HG03064 (cell line): Measurements from ENCODE around the gene RARRES1.

Experiments
- ATAC-seq: cut with Tn5 transposase; IDR thresholded peaks from one replicate; pipeline ENCODE4 v1.9.1; 2021; ENCODE audit warnings: low read depth; ENCODE audit not compliant: unreplicated experiment

Gene RARRES1, protein sequence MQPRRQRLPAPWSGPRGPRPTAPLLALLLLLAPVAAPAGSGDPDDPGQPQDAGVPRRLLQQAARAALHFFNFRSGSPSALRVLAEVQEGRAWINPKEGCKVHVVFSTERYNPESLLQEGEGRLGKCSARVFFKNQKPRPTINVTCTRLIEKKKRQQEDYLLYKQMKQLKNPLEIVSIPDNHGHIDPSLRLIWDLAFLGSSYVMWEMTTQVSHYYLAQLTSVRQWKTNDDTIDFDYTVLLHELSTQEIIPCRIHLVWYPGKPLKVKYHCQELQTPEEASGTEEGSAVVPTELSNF

DNA sequence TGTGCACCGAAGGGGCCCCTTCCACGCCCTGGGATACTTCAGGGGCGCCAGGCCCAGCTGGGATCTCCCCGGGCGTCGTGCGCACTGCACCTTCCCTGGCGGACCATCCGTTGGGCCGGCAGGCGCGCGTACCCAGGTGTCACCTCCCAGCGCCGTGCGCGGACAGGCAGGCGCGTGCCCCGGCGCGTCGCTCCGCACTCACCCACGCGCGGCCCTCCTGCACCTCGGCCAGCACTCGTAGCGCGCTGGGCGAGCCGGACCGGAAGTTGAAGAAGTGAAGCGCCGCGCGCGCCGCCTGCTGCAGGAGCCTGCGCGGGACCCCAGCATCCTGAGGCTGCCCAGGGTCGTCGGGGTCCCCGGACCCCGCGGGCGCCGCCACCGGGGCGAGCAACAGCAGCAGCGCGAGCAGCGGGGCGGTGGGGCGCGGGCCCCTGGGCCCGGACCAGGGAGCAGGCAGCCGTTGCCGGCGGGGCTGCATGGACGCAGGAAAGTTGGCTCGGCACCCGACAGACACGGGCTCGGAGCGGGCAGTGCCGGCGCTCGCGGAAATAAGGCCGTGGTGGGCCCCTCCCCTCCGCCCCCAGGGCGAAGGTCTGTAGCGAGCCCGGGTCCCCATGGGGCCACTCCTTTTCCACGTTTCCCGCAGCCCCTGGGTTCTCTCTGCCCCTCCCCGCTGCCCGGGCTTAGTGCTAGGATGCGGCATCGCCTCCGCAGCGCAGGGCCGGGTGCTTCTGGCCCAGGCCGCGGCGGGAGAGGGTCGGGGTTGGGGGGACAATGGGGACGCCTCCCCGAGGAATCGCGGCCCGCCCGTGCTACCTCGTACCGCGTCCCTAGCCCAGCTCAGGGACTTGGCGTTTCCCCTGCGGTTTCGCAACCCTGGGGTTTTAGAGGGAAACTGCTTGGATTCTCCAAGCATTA is at the start of gene RARRES1:
TSS of gene RARRES1 (minus strand) at position 520 of the 918 bp plus-strand sequence. CDS start at position 478, 42 bp downstream.
- peak; percentile 79 for ATAC-seq

- no peak for ATAC-seq
Measured at GRCh38 chr3:158781849-158782248, 49.6 kb upstream of the RARRES1 start.

DNA sequence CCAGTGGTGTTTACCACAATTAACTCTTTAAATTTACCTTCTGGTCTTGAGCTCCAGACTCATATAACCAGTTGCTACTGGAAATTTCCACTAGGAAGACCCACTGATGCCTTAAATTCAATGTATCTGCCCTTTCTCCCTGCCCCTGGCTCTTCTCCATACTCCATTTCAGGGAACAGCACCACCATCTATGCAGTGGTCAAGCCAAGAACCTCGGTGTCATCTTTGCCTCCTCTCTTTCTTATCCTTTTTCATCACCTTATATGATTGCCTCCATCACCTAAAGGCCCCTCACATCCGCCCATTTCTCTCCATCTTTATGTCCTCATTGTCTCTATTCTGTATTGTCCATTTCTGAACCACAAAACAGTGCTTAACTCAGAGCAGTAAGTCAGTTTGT is 48.9 kb upstream of the RARRES1 start:
- no peak for ATAC-seq

GRCh38 chr3:158780766-158781165 is 48.5 kb upstream of the RARRES1 start:
- no peak for ATAC-seq

- ATAC-seq = no peak
Measured at GRCh38 chr3:158777161-158777873, 45.1 kb upstream of the RARRES1 start.

GRCh38 chr3:158776531-158776930 is 44.3 kb upstream of the RARRES1 start:
- no peak for ATAC-seq

DNA sequence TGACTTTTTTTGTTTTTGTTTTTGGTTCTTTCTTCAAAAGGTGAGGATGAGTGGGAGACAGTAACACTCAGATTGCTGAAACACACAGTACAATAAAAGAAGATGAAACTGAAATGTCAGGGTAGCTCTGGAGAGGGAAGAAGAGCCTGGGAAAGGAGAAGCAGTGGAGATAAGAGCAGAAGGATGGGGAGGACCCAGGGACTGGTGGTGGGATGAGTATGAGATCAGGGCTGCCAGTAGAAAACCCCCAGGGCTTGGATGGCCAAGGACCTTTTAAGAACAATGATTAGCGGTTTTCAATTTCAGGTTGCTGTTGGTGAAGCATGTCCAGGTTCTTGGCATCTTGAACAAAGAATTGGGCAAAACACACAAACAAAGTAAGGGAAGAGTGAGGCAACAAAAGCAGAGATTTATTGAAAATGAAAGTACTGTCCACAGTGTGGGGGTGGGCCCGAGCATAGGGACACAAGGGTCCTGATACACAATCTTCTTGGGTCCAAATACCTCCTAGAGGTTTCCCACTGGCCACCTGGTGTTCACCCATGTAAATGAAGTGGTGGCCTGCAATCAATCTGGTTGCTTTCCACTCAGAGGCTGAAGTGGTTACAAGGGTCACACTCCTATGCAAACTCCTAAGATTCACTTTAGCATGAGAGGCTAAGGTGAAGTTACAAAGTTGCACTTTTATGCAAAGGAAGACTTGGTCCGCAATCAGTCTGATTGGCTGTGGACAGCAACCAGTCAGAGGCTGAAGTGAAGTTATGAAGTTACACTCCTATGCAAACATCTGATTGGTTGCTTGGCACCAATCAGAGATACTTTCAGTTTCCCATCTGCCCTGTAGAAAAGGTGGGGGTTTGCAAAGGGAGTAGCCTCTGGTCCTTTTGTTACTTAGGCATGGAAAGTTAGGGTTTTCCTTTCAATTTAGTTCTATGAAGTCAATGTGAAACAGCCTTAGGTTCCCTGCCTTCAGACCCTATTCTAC is 43.5 kb upstream of the RARRES1 start:
- no peak for ATAC-seq

DNA sequence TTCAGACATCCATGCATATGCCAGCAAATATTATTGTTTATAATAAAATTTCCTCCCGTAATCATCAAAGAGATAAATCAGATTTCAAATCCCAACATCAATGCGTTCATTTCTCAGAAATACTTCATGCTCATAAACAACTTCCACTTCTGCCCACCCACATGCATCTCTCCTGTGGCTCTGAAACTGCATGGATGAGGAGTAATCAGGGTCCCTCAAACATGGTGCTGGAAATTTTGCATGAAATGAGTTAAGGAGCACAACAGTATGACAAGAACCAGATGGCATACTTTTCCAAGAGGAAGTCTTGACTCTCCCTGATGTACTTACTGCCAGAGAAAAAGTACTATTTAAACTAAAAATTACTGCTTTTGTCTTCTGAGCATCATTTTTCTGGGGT is 42.7 kb upstream of the RARRES1 start:
- ATAC-seq = no peak

DNA sequence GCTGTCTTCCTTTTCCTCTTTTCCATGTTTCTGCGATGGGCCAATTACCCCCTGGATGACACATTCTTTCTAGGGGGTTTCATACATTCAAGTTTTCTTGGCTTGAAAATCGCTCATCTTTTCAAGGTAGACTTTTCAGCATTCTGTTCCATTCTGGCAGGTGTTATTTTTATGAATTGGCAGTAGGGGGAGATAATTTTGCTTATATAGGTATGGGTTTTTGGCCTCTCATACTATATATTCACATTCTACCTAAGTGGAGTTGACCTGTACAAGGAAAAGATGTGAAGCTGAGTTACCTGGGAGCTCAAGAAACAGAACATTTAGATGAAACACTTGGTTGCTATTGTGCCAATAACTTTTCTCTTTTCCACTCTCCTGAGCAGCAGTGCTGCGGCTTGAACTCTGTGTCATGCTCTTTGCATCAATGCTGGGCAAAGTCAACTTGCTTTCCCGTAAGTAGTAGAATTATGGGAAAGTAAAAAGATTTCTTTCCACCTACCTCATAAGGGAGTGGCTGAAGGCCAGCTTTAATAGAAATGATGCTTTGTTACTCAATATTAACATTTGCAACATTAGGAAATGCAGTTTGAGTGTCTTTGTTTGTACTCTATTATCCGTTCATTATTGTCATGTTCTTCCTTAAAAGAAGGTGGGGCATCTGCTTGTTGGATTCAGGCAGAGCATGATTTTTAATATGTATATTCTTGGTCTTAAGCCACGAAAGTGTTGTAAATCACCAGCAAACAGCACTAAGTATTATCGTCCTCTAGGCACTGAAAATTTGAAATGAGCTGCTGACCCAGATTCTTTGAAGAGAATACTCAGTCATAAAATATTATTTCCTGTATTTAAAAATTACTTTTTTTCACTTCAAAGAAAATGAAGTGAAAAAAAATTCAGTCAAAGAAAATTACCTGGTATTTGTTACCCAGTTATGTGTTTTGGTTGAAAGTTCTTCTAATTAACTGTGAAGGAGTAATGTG is 41.9 kb upstream of the RARRES1 start:
- no peak for ATAC-seq

GRCh38 chr3:158773166-158773565 is 40.9 kb upstream of the RARRES1 start:
- ATAC-seq = no peak

DNA sequence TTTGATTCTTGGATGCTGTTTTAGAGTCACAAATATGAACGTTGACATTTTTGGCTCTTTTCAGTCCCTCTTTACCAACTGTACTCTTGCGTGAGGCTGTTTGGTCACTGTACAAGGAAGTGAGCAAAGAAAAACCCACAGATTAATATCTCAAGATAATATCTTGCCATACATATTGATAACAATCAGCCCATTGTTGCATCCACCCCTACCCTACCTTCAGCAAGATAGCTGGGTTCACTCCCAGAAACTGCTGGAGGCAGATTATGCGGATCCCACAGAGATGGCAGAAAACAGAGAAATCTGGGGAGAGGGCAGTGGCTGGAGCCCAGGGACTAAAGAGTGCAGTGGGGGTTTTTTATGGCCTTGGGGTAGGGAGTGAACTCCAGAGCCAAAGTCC is 39.7 kb upstream of the RARRES1 start:
- ATAC-seq = no peak

DNA sequence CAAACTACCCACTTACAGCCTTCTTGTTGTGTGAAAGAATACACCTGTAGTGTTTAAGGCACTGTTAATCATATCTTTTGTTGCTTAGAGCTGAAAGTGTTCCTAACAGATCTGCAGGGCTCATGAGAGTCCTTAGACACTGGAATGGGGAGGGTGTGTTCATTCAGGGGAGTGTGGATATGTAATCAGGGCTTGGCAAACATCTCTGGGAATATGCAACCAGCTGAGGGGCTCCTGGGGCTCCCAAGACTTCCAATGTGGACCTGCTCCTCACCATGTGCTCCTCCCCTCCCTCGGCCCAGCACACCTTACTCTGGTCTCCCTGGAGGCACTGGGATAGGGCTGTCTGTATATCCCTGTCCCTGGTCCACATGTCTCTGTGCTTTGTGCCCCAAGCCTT is 39.3 kb upstream of the RARRES1 start:
- no peak for ATAC-seq

DNA sequence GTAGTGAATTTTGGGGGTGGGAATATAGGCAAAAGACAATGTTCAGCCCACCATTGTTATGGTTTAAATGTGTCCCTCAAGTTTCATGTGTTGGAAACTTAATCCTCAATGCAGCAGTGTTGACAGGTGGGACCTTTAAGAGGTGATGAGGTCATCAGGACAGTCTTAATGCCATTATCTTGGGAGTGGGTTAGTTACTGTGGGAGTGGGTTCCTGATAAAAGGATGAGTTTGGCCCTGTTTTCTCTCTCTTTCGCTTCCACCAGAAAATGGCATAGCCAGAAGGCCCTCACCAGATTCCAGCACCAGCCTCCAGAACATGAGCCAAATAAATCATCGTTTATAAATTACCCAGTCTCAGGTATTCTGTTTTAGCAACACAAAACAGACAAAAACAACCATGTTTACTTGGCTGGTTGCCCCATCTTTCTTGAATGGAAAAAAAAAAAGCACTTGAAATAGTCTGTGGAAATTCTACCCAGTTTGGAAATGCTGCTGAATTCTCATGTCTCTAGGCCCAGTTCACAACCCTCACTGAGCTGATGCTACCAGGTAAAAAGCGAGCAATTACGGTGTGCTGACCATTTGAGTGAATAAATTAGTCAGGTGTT is 38.6 kb upstream of the RARRES1 start:
- ATAC-seq = no peak

- no peak for ATAC-seq
Measured at GRCh38 chr3:158769952-158770740, 37.9 kb upstream of the RARRES1 start.

DNA sequence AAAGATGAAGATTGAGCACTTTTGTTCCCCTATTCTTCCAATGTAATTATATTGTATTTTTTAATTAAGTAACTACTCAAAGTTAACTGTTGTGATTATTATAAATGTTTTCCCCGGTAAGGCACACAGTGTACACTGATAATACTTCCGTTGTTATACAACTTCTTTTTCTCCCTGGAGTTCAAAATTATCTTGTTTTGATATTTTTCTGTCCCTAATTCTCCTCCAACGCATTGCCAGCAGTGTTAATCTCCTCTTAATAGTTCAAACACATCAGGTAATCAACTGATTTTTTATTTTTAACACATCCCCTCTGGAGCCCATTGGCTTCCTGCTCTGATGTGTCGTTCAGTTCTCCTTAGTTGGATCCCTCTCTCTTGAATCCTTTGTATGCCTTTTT is 37.3 kb upstream of the RARRES1 start:
- no peak for ATAC-seq

DNA sequence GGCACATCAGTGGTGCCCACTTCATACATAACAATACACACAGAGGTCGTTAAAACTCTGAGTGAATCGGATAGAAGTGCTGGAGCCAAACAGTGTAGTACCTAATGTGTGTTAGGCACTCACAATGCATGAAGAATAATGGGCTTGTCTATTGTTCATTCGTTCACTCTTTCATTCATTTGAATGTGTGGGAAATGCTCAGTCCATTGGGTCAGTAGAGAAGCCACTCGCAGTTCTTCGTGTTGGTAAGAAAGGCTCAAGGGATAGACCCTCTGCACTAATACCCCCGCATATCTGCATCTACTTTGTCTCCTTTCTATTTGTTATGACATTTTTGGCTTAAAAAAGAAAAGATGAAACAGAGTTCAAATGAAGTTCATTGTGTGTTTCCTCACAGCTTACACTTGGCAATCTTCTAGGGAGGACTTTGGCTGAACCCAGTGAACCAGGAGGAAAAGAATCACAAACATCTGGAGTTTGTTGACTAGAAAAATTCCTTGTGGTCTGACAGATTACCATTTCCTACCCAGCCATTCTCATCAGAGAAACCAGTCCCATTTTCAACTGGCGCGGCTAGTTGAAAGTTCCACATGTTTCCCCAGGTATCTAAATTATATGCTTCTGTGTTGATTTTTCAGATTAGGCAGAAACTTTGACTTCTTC is 36.8 kb upstream of the RARRES1 start:
- no peak for ATAC-seq

GRCh38 chr3:158768361-158768787 is 36.1 kb upstream of the RARRES1 start:
- ATAC-seq = no peak
